ENCODE results near the gene SLC36A2. TPM values are rescaled to one million over a fixed set of nuclear protein-coding genes. Genes with fewer than 3 reads are reported as not detected.

The SLC36A2 gene
- total RNA-seq, 8 experiments from 2014 or later, result 0.24 to 0.45 TPM; not detected in 6

GRCh38 chr5:151293624-151294023 is 53.7 kb downstream of the SLC36A2 start:
- no peak overlapping the region for H3K27ac ChIP-seq
- H3K4me3 ChIP-seq, result no peak overlapping the region
- ATAC-seq (replicated peaks in 6 of 8), result no peak
- in situ Hi-C loops (cut with MboI; ENCODE audit: low pct_unique_long_range_greater_than_20kb in 2 of 9, low sequenced_read_pairs in 9 of 9, unreplicated experiment in 9 of 9), result no loop called here
- 37 to 100% (median 60%) methylated on average over 1 to 3 of the region's 4 CpGs; no CpG with 5 or more reads in 5 of the 10 experiments for WGBS, 10 experiments
- H3K4me1 ChIP-seq (replicated peaks in 1 of 2), result no peaks in the 10 kb centered on the region

- Histone ChIP-seq H3K27ac (no peak overlapping the region), H3K4me3 (no peak overlapping the region), H3K4me1 (replicated peaks in 1 of 2) (no peaks in the 10 kb centered on the region)
- 0 to 80% (median 30%) methylated on average over 1 to 2 of the region's 2 CpGs for WGBS, 10 experiments
- in situ Hi-C loops (cut with MboI; ENCODE audit: low pct_unique_long_range_greater_than_20kb in 2 of 9, low sequenced_read_pairs in 9 of 9, unreplicated experiment in 9 of 9), result no loop called here
- peak in 1 of 8 experiments; percentile 39 for ATAC-seq (replicated peaks in 6 of 8)
Measured at GRCh38 chr5:151288180-151288579, 59.2 kb downstream of the SLC36A2 start.

GRCh38 chr5:151286246-151286645 is 61.1 kb downstream of the SLC36A2 start:
- no peak overlapping the region for H3K27ac ChIP-seq
- H3K4me1 ChIP-seq (replicated peaks in 1 of 2), result no peaks in the 10 kb centered on the region
- no peak overlapping the region for H3K4me3 ChIP-seq
- no peak for ATAC-seq (replicated peaks in 6 of 8)
- 29 to 100% (median 100%) methylated on average over 1 of the region's 1 CpG; no CpG with 5 or more reads in 5 of the 10 experiments for WGBS, 10 experiments
- in situ Hi-C loops (cut with MboI; ENCODE audit: low pct_unique_long_range_greater_than_20kb in 2 of 9, low sequenced_read_pairs in 9 of 9, unreplicated experiment in 9 of 9), result no loop called here

DNA sequence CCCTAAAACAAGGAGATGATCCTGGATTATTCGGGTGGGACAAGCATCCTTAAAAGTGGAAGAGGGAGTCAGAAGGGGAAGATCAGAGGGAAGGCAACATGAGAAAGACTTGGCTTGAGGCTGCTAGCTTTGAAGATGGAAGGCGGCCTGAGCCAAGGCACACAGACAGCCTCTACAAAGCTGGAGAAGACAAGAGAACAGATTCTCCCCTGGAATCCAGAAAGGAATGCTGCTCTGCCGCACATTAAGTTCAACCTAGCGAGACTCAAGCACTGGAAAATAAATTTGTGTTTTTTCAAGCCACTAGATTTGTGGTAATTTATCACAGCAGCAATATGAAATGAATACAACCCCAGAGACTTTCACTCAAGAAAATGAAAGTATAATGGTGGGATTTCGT is 61.7 kb downstream of the SLC36A2 start:
- ATAC-seq (replicated peaks in 6 of 8), result no peak
- Histone ChIP-seq H3K4me3 (no peak overlapping the region), H3K27ac (no peak overlapping the region), H3K4me1 (replicated peaks in 1 of 2) (no peaks in the 10 kb centered on the region)
- in situ Hi-C loops (cut with MboI; ENCODE audit: low pct_unique_long_range_greater_than_20kb in 2 of 9, low sequenced_read_pairs in 9 of 9, unreplicated experiment in 9 of 9), result no loop called here
- 11 to 100% (median 69%) methylated on average over 1 to 4 of the region's 5 CpGs for WGBS, 10 experiments

- in situ Hi-C loops (cut with MboI; ENCODE audit: low pct_unique_long_range_greater_than_20kb in 2 of 9, low sequenced_read_pairs in 9 of 9, unreplicated experiment in 9 of 9), result no loop called here
- Histone ChIP-seq H3K4me1 (replicated peaks in 1 of 2) (no peaks in the 10 kb centered on the region), H3K4me3 (no peak overlapping the region), H3K27ac (no peak overlapping the region)
- 0 to 64% (median 4%) methylated on average over 1 to 7 of the region's 8 CpGs; no CpG with 5 or more reads in 3 of the 10 experiments for WGBS, 10 experiments
- ATAC-seq (replicated peaks in 6 of 8), result peak in 1 of 8 experiments; percentile 23
Measured at GRCh38 chr5:151284392-151284967, 62.9 kb downstream of the SLC36A2 start.

- Histone ChIP-seq H3K4me1 (replicated peaks in 1 of 2) (no peaks in the 10 kb centered on the region), H3K4me3 (no peak overlapping the region), H3K27ac (no peak overlapping the region)
- in situ Hi-C loops (cut with MboI; ENCODE audit: low pct_unique_long_range_greater_than_20kb in 2 of 9, low sequenced_read_pairs in 9 of 9, unreplicated experiment in 9 of 9), result no loop called here
- no peak for ATAC-seq (replicated peaks in 6 of 8)
- 45 to 84% (median 75%) methylated on average over 2 to 4 of the region's 4 CpGs; no CpG with 5 or more reads in 5 of the 10 experiments for WGBS, 10 experiments
Measured at GRCh38 chr5:151283120-151283825, 64.1 kb downstream of the SLC36A2 start.

- WGBS, 10 experiments, result 50 to 100% (median 88%) methylated on average over 1 to 12 of the region's 13 CpGs
- no peak for ATAC-seq (replicated peaks in 6 of 8)
- H3K27ac ChIP-seq, result no peak overlapping the region
- H3K4me1 ChIP-seq (replicated peaks in 1 of 2), result no peaks in the 10 kb centered on the region
- no peak overlapping the region for H3K4me3 ChIP-seq
- in situ Hi-C loops (cut with MboI; ENCODE audit: low pct_unique_long_range_greater_than_20kb in 2 of 9, low sequenced_read_pairs in 9 of 9, unreplicated experiment in 9 of 9), result no loop called here
Measured at GRCh38 chr5:151281001-151281639, 66.2 kb downstream of the SLC36A2 start.

DNA sequence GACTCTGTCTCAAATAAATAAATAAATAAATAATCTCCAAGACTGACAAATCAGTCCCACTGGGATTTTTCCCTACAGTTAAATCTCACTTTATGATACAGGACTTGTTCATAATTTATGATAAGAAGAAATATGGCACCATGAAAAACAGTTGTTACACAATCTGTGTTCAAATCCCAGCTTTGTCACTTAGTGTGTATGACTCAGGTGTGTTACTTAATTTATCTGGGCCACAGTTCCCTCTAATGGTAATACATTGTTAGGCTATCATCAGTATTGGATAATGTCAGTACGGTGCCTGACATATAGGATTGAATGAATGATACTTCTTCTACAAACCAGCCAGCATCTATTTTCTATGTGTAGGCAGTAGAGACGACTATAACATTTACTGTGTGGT is 66.9 kb downstream of the SLC36A2 start:
- in situ Hi-C loops (cut with MboI; ENCODE audit: low pct_unique_long_range_greater_than_20kb in 2 of 9, low sequenced_read_pairs in 9 of 9, unreplicated experiment in 9 of 9), result no loop called here
- ATAC-seq (replicated peaks in 6 of 8), result no peak
- 20 to 100% (median 68%) methylated on average over 1 to 2 of the region's 2 CpGs; no CpG with 5 or more reads in 1 of the 10 experiments for WGBS, 10 experiments
- H3K4me1 ChIP-seq (replicated peaks in 1 of 2), result no peaks in the 10 kb centered on the region
- no peak overlapping the region for H3K4me3 ChIP-seq
- H3K27ac ChIP-seq, result no peak overlapping the region

DNA sequence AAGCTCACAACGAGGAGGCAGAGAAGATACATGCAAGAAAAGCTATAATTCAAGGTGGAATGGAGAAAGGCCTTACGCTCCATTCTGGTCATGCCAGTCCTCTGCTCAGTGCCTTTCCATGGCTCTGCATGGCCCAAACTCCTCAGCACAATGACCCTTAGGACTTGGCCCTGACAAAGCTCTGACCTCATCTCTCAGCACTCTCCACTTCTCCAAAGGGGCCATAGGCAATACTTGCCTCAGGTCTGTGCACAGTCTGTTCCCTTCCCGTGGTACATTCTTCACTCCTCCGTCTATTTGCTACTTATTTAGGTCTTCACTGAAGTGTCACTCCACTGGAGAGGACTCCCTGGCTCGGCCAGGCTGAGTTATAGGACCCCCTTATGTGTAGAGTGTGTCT is 68.5 kb downstream of the SLC36A2 start:
- no peak for ATAC-seq (replicated peaks in 6 of 8)

GRCh38 chr5:151275803-151276202 is 71.6 kb downstream of the SLC36A2 start:
- Histone ChIP-seq H3K4me3 (no peak overlapping the region), H3K4me1 (replicated peaks in 1 of 2) (no peaks in the 10 kb centered on the region), H3K27ac (no peak overlapping the region)
- in situ Hi-C loops (cut with MboI; ENCODE audit: low pct_unique_long_range_greater_than_20kb in 2 of 9, low sequenced_read_pairs in 9 of 9, unreplicated experiment in 9 of 9), result no loop called here
- ATAC-seq (replicated peaks in 6 of 8), result no peak
- WGBS, 10 experiments, result 20 to 100% (median 83%) methylated on average over 1 to 2 of the region's 2 CpGs; no CpG with 5 or more reads in 3 of the 10 experiments

More for the DNA sequence above, 68.5 kb downstream of the SLC36A2 start:
- in situ Hi-C loops (cut with MboI; ENCODE audit: low pct_unique_long_range_greater_than_20kb in 2 of 9, low sequenced_read_pairs in 9 of 9, unreplicated experiment in 9 of 9), result no loop called here
- Histone ChIP-seq H3K27ac (no peak overlapping the region), H3K4me1 (replicated peaks in 1 of 2) (no peaks in the 10 kb centered on the region), H3K4me3 (no peak overlapping the region)
- 20 to 83% (median 59%) methylated on average over 1 to 5 of the region's 5 CpGs; no CpG with 5 or more reads in 2 of the 10 experiments for WGBS, 10 experiments

GRCh38 chr5:151274666-151275065 is 72.7 kb downstream of the SLC36A2 start:
- no peak for ATAC-seq (replicated peaks in 6 of 8)
- no peaks in the 10 kb centered on the region for H3K4me1 ChIP-seq (replicated peaks in 1 of 2)
- no peak overlapping the region for H3K4me3 ChIP-seq
- no peak overlapping the region for H3K27ac ChIP-seq
- in situ Hi-C loops (cut with MboI; ENCODE audit: low pct_unique_long_range_greater_than_20kb in 2 of 9, low sequenced_read_pairs in 9 of 9, unreplicated experiment in 9 of 9), result no loop called here

DNA sequence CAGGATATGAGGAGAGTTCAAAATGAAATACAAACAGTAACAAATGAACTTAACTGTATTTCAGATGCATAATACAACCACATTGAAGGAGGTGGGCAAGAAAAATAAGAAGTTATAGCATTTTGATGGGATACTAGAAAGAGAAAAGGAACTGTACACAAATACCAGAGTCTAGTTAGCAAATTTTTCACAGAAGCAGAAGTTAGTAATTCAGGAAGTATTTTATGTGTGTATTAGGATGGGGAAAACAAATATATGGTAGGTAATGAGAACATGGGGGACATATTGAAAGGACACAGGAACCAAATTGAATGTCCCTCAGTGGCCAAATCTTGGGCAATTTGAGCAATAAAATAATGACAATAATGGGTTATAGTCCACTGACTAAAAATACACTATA is 76.0 kb downstream of the SLC36A2 start:
- no peak for ATAC-seq (replicated peaks in 6 of 8)
- no peak overlapping the region for H3K27ac ChIP-seq
- in situ Hi-C loops (cut with MboI; ENCODE audit: low pct_unique_long_range_greater_than_20kb in 2 of 9, low sequenced_read_pairs in 9 of 9, unreplicated experiment in 9 of 9), result no loop called here
- H3K4me3 ChIP-seq, result no peak overlapping the region
- H3K4me1 ChIP-seq (replicated peaks in 1 of 2), result no peaks in the 10 kb centered on the region

- Histone ChIP-seq H3K27ac (no peak overlapping the region), H3K4me3 (no peak overlapping the region), H3K4me1 (replicated peaks in 1 of 2) (no peaks in the 10 kb centered on the region)
- peak in 3 of 8 experiments; percentile 20 to 27 (median 21) for ATAC-seq (replicated peaks in 6 of 8)
- 43 to 100% (median 73%) methylated on average over 1 of the region's 1 CpG; no CpG with 5 or more reads in 2 of the 10 experiments for WGBS, 10 experiments
- in situ Hi-C loops (cut with MboI; ENCODE audit: low pct_unique_long_range_greater_than_20kb in 2 of 9, low sequenced_read_pairs in 9 of 9, unreplicated experiment in 9 of 9), result no loop called here
Measured at GRCh38 chr5:151270599-151270998, 76.8 kb downstream of the SLC36A2 start.

Measured in motor neuron (in vitro differentiated cells).